IPS-18a (cell line): ENCODE results near the gene PROSER3.
"Not testable (repeated sequence)": the region's sequence is repeated elsewhere in the genome, so short reads cannot be mapped to it uniquely, and the experiment has no call there.

Source experiments
- H3K27ac ChIP-seq: one replicate; pipeline ENCODE4 v1.5.1; 2013; ENCODE audit warnings: low read length
- H3K27me3 ChIP-seq: one replicate; pipeline ENCODE4 v1.6.1; 2013; ENCODE audit warnings: mild to moderate bottlenecking, low read length; ENCODE audit not compliant: control insufficient read depth, insufficient read depth
- H3K36me3 ChIP-seq: one replicate; pipeline ENCODE4 v1.6.1; 2013; ENCODE audit warnings: low read depth, low read length; ENCODE audit not compliant: control insufficient read depth
- H3K4me1 ChIP-seq: one replicate; pipeline ENCODE4 v1.6.1; 2013; ENCODE audit warnings: low read depth, low read length; ENCODE audit not compliant: control insufficient read depth
- H3K4me3 ChIP-seq: one replicate; pipeline ENCODE4 v1.5.1; 2013; ENCODE audit warnings: low read length
- H3K9ac ChIP-seq: one replicate; pipeline ENCODE4 v1.6.1; 2013; ENCODE audit warnings: mild to moderate bottlenecking, low read length, moderate library complexity
- H3K9me3 ChIP-seq: one replicate; pipeline ENCODE4 v1.6.1; 2013; ENCODE audit warnings: low read depth, low read length; ENCODE audit not compliant: control insufficient read depth

PROSER3 gene

GRCh38 chr19:35764432-35765315 is 6.7 kb downstream of the PROSER3 start:
- Histone ChIP-seq H3K4me3 (no peak overlapping the region), H3K27me3 (no peaks in the 10 kb centered on the region), H3K4me1 (no peaks in the 10 kb centered on the region), H3K36me3 (peaks cover 18% of the 10 kb centered on the region), H3K9ac (no peak overlapping the region), H3K27ac (no peak overlapping the region), H3K9me3 (no peaks in the 10 kb centered on the region)

- H3K4me1 ChIP-seq = no peaks in the 10 kb centered on the region
- no peaks in the 10 kb centered on the region for H3K27me3 ChIP-seq
- H3K27ac ChIP-seq = no peak overlapping the region
- H3K9me3 ChIP-seq = no peaks in the 10 kb centered on the region
- no peak overlapping the region for H3K4me3 ChIP-seq
- peaks cover 18% of the 10 kb centered on the region for H3K36me3 ChIP-seq
- no peak overlapping the region for H3K9ac ChIP-seq
Observed at GRCh38 chr19:35766571-35767104, 8.7 kb downstream of the PROSER3 start.

DNA sequence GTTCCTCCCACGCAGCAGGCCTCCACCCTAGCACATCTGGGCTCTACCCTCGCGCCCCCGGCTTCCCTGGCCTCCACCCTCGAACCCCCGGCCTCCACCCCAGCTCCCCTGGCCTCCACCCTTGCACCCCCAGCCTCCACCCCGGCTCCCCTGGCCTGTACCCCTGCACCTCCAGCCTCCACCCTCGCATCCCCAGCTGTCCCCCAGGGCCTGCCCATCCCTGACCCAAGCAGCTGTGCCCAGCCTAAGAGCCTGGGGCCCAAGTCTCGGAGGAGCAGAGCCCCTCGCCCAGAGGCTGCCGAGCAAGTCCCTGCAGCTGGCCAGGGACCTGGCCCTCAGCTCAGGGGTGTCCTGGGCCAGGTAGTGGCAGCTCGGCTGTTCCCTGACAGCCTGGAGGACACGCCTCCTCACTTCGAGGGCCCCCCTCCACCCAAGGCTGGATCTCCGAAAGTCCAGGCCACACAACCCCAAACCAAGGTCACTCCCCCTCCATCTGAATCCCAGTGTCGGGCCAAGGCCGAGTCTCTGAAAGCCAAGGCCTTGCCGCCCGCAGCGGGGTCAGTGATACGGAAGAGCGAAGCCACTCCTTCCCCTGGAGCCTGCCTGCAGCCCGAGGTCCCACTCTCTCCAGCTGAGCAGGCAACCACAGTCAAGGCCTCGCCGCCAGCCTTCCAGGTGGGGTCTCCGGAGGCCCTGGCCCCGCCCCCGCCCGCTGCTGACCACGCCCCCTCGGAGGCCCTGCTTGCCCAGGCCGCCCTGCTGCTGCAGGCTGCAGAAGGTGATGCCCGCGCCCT is 9.5 kb downstream of the PROSER3 start:
- H3K4me1 ChIP-seq = no peaks in the 10 kb centered on the region
- no peak overlapping the region for H3K4me3 ChIP-seq
- no peaks in the 10 kb centered on the region for H3K27me3 ChIP-seq
- no peaks in the 10 kb centered on the region for H3K9me3 ChIP-seq
- peaks cover 11% of the 10 kb centered on the region for H3K36me3 ChIP-seq
- no peak overlapping the region for H3K9ac ChIP-seq
- H3K27ac ChIP-seq = no peak overlapping the region

DNA sequence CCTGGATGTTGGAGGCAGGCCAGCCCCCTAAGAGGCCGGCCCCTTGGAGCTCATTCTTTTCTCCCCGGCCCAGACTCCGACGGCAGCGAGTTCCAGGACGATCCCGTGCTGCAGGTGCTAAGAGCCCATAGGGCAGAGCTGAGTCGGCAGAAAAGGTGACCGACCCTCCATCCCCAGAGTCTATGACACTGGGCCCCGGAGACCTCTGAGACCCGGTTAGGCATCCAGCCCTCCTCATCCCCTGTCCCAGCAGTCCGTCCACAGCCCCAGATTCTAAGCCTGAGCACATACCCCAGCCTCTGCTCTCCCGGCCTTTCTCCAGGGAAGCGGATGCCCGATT is 10.1 kb downstream of the PROSER3 start:
- H3K4me1 ChIP-seq = no peaks in the 10 kb centered on the region
- peaks cover 11% of the 10 kb centered on the region for H3K36me3 ChIP-seq
- H3K27me3 ChIP-seq = peaks cover 4% of the 10 kb centered on the region
- no peak overlapping the region for H3K27ac ChIP-seq
- H3K9ac ChIP-seq = no peak overlapping the region
- H3K4me3 ChIP-seq = no peak overlapping the region
- no peaks in the 10 kb centered on the region for H3K9me3 ChIP-seq

DNA sequence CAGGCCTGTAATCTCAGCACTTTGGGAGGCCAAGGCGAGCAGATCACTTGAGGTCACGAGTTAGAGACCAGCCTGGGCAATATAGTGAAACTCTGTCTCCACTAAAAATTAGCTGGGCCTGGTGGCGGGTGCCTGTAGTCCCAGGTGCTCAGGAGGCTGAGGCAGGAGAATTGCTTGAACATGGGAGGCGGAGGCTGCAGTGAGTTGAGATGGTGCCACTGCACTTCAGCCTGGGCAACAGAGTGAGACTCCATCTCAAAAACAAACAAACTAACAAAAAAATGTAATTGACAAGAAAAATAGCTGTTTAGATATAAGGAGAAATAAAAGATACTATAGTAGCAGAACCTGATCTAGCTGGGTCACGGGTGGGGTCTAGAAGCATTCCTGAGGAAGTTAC is 14.4 kb downstream of the PROSER3 start:
- not testable (repeated sequence) for H3K9ac ChIP-seq, H3K36me3 ChIP-seq, H3K27ac ChIP-seq, H3K9me3 ChIP-seq, H3K4me3 ChIP-seq
- Histone ChIP-seq H3K27me3 (peaks cover 21% of the 10 kb centered on the region), H3K4me1 (peaks cover 15% of the 10 kb centered on the region)

DNA sequence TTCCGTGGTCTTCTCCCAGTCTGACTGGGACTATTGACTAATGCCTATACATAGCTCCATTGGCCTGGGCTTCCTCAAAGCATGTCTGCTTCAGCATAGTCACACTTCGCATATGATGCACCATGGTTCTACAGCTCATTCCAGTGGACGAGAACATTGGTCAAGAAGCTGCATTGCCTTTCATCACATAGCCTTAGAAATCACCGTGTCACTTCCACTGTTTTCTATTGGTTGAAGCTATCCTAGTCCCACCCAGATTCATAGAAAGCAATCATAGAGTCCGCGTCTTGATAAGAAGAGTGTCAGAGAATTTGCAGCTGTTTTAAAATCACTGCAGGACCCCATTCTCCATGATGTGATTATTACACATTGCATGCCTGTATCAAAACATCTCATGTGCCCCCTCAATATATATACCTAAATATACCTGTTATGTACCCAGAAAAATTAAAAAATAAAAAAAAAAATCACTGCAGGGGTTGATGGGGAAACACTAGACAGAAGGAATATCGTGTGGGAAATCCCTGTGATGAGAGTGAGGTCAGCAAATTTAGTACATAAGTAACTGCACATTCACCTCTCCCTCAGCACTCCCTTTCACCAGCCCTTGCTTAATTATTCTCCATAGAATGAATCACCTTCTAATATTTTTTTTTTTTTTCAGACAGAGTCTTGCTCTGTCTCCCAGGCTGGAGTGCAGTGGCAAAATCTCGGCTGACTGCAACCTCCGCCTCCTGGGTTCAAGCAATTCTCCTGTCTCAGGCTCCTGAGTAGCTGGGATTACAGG is 15.2 kb downstream of the PROSER3 start:
- Histone ChIP-seq H3K9ac (no peak overlapping the region), H3K27me3 (peaks cover 21% of the 10 kb centered on the region), H3K4me1 (peaks cover 17% of the 10 kb centered on the region), H3K9me3 (no peaks in the 10 kb centered on the region), H3K36me3 (no peaks in the 10 kb centered on the region), H3K4me3 (no peak overlapping the region), H3K27ac (no peak overlapping the region)

DNA sequence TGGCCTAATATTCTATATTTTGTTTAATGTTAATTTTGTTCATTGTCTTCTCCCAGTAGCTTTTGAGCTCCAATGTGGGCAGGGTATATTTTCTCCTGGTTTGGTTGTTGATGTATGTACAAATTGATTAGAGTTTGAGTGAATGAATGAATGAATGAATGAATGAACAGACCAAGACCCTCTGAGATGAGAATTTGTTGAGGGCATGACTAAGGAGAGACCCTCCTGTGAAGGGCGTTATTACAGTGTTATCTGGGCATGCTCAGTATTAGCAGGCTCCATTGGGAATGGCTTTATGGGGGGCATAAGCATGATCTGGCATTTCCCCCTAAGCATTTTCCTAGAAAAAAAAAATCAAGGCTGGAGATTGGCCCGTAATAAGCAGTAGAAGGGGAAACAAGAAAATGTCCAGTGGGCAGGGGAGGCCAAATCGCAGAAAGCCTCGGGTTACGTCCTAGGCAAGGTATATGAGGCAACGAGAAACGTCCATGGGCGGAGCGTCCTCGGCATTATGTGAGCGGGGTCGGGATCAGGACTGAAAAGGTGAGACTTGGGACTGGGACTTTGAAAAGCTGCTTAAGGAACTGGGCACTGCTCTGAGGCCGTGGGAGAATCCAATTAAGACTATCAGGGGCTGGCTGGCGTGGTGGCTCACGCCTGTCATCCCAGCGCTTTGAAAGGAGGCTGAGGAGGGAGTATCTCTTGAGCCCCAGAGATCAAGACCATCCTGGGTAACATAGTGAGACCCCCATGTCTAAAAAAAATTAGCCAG is 16.5 kb downstream of the PROSER3 start:
- H3K9me3 ChIP-seq = no peaks in the 10 kb centered on the region
- peak overlapping the region; percentile 67 for H3K4me3 ChIP-seq
- no peak overlapping the region for H3K27ac ChIP-seq
- peaks cover 17% of the 10 kb centered on the region for H3K4me1 ChIP-seq
- peaks cover 21% of the 10 kb centered on the region for H3K27me3 ChIP-seq
- H3K36me3 ChIP-seq = no peaks in the 10 kb centered on the region
- H3K9ac ChIP-seq = no peak overlapping the region

GRCh38 chr19:35775046-35775297 is 17.0 kb downstream of the PROSER3 start:
- no peaks in the 10 kb centered on the region for H3K36me3 ChIP-seq
- H3K9ac ChIP-seq = no peak overlapping the region
- no peaks in the 10 kb centered on the region for H3K9me3 ChIP-seq
- H3K27ac ChIP-seq = no peak overlapping the region
- H3K4me3 ChIP-seq = peak overlapping the region; percentile 67
- H3K4me1 ChIP-seq = peaks cover 17% of the 10 kb centered on the region
- peaks cover 21% of the 10 kb centered on the region for H3K27me3 ChIP-seq

- H3K9ac ChIP-seq = no peak within 1 kb of the TSS
- H3K9me3 ChIP-seq = no peaks in the 10 kb centered on the region
- no peak within 1 kb of the TSS for H3K27ac ChIP-seq
- H3K4me1 ChIP-seq = peaks cover 17% of the 10 kb centered on the region
- H3K4me3 ChIP-seq = peak within 1 kb of the TSS; percentile 67
- H3K36me3 ChIP-seq = no peaks in the 10 kb centered on the region
- H3K27me3 ChIP-seq = peaks cover 21% of the 10 kb centered on the region
Observed at GRCh38 chr19:35775298-35776101, 17.5 kb downstream of the PROSER3 start, which contains the start of gene ARHGAP33. TSS of gene ARHGAP33 (plus strand) at chr19:35775564. CDS start at chr19:35775659, 95 bp downstream.

DNA sequence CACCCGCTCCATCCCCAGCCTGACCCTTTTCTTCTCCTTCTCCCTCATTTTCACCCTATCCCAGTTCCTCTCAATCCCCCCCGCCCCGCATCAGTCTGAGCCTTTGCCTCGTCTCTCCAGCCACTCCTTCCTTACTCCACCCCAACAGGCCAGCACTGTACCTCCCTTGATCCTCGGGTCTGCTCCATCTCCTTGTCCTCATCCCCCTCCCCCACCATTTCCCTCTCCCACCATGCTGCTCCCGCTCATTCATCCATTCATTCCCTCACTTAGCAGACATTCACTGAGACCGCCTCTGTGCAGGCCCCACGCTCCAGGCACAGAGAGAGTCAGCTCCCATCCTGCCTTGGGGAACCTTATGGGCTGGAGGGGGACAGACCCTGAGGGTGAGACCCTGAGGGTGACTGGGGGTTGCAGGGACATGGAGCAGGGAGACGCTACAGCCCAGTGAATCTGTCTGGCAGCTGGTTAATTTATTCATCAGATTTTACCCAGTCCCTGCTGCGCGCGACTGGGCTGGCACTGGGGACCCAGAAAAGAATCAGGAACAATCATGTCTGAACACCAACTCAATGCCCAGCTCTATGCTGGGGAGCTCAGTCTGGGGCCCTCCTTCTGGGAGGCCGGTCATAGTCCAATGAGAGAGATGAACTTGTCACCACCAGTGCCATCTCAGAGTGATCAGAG is 18.3 kb downstream of the PROSER3 start:
- Histone ChIP-seq H3K9ac (no peak overlapping the region), H3K27me3 (peaks cover 21% of the 10 kb centered on the region), H3K4me3 (peak overlapping the region; percentile 67), H3K27ac (no peak overlapping the region), H3K36me3 (no peaks in the 10 kb centered on the region), H3K4me1 (peaks cover 17% of the 10 kb centered on the region), H3K9me3 (no peaks in the 10 kb centered on the region)
